H1 (cell line): Measurements from ENCODE around the gene SCN8A. TPM values are rescaled to one million over a fixed set of nuclear protein-coding genes. Genes with fewer than 3 reads are reported as not detected.

Source experiments
- CTCF ChIA-PET: fragments of 300-600 bp; sonication (Branson Sonifier 250); formaldehyde crosslinking; loops from one replicate; lab custom pipeline; 2021; ENCODE audit not compliant: partially characterized antibody; lab: Charles Lee
- POLR2A ChIA-PET: fragments of 300-600 bp; sonication (Branson Sonifier 250); formaldehyde crosslinking; loops from one replicate; lab custom pipeline; 2021; ENCODE audit warnings: inconsistent platforms; ENCODE audit not compliant: partially characterized antibody; lab: Charles Lee
- DNase-seq, 2 experiments: peaks; one replicate each; pipeline versions ENCODE4 v3.0.0 to v3.0.0-alpha.2; 2010 to 2022; ENCODE audit warnings: low spot score in 2 of 2, low read depth in 1 of 2, mixed read lengths in 1 of 2
- FAIRE-seq: peaks from 2 replicates; lab custom pipeline; 2011; peaks lifted over from hg19 to GRCh38; lab: Jason Lieb, UNC
- H2AFZ ChIP-seq: 2 replicates; pipeline ENCODE4 v1.8.1; 2012; ENCODE audit warnings: low read length, inconsistent platforms
- H2AK5ac ChIP-seq: 2 replicates; pipeline ENCODE4 v1.6.1; 2013; ENCODE audit warnings: low read depth, low read length
- H2BK120ac ChIP-seq: replicated peaks from 2 replicates; pipeline ENCODE3; 2013; ENCODE audit warnings: low read depth, low read length, inconsistent platforms
- H2BK12ac ChIP-seq: 2 replicates; pipeline ENCODE4 v1.6.1; 2013; ENCODE audit warnings: low read depth, low read length
- H2BK15ac ChIP-seq: 2 replicates; pipeline ENCODE4 v1.6.1; 2013; ENCODE audit warnings: low read length
- H2BK20ac ChIP-seq: 2 replicates; pipeline ENCODE4 v1.6.1; 2013; ENCODE audit warnings: low read length
- H2BK5ac ChIP-seq: 2 replicates; pipeline ENCODE4 v1.6.1; 2013; ENCODE audit warnings: low read depth, low read length
- H3K14ac ChIP-seq: 2 replicates; pipeline ENCODE4 v1.6.1; 2013; ENCODE audit warnings: inconsistent platforms; ENCODE audit not compliant: insufficient read length
- H3K18ac ChIP-seq: 2 replicates; pipeline ENCODE4 v1.6.1; 2013; ENCODE audit warnings: low read length; ENCODE audit errors: extremely low read depth
- H3K23ac ChIP-seq: 2 replicates; pipeline ENCODE4 v1.6.1; 2013; ENCODE audit warnings: inconsistent platforms; ENCODE audit not compliant: insufficient read length
- H3K23me2 ChIP-seq: 2 replicates; pipeline ENCODE4 v1.6.1; 2013; ENCODE audit warnings: low read depth, low read length
- H3K27ac ChIP-seq: 2 replicates; pipeline ENCODE4 v1.6.1; 2011; ENCODE audit warnings: low read depth, low read length, inconsistent platforms
- H3K27me3 ChIP-seq, 4 experiments: replicated peaks in 1 of 4; 1 replicate in 1 of 4; 2 replicates in 3 of 4; pipeline versions ENCODE4 v1.6.1 to v1.8.1; 2011 to 2013; ENCODE audit warnings: low read length in 3 of 4, mild to moderate bottlenecking in 3 of 4, inconsistent platforms in 2 of 4, mixed read lengths in 2 of 4, moderate library complexity in 1 of 4; ENCODE audit not compliant: control insufficient read depth in 3 of 4, insufficient read depth in 3 of 4; ENCODE audit errors: extremely low read depth in 1 of 4
- H3K36me3 ChIP-seq, 4 experiments: 2 replicates each; pipeline versions ENCODE4 v1.6.1 to v1.8.1; 2011 to 2013; ENCODE audit warnings: mild to moderate bottlenecking in 4 of 4, low read length in 3 of 4, moderate library complexity in 2 of 4, control low read depth in 1 of 4, inconsistent platforms in 1 of 4; ENCODE audit not compliant: insufficient read depth in 4 of 4, control insufficient read depth in 2 of 4
- H3K4ac ChIP-seq: replicated peaks from 2 replicates; pipeline ENCODE3; 2013; ENCODE audit warnings: low read length, low read depth, mixed read lengths, inconsistent platforms; ENCODE audit not compliant: insufficient read length
- H3K4me1 ChIP-seq, 4 experiments: replicated peaks in 1 of 4; 1 replicate in 1 of 4; 2 replicates in 3 of 4; pipeline versions ENCODE4 v1.6.1 to v1.8.1; 2011 to 2013; ENCODE audit warnings: low read length in 3 of 4, inconsistent platforms in 2 of 4, mixed read lengths in 1 of 4; ENCODE audit not compliant: insufficient read depth in 4 of 4, control insufficient read depth in 3 of 4
- H3K4me2 ChIP-seq, 2 experiments: 2 replicates each; pipeline versions ENCODE4 v1.6.1 to v1.8.1; 2011 to 2013; ENCODE audit warnings: low read depth in 2 of 2, low read length in 2 of 2, control low read depth in 1 of 2, inconsistent platforms in 1 of 2, mild to moderate bottlenecking in 1 of 2; ENCODE audit not compliant: insufficient read depth in 1 of 2
- H3K4me3 ChIP-seq, 4 experiments: fragments of 200-600, 300-600 bp in 1 of 4; sonication (generic), shearing (Covaris generic), sonication (Bioruptor Twin) in 1 of 4; 2 replicates each; pipeline versions ENCODE4 v1.5.1 to v1.8.1; 2011 to 2016; ENCODE audit warnings: low read length in 4 of 4, low read depth in 3 of 4, control low read depth in 2 of 4, inconsistent platforms in 2 of 4, mild to moderate bottlenecking in 2 of 4, mixed read lengths in 1 of 4, moderate library complexity in 1 of 4; ENCODE audit not compliant: insufficient read depth in 2 of 4; ENCODE audit errors: extremely low read depth in 1 of 4
- H3K56ac ChIP-seq: replicated peaks from 2 replicates; pipeline ENCODE3; 2013; ENCODE audit warnings: low read depth, mild to moderate bottlenecking, mixed read lengths, low read length, inconsistent platforms; ENCODE audit not compliant: insufficient read length
- H3K79me1 ChIP-seq: 2 replicates; pipeline ENCODE4 v1.6.1; 2013; ENCODE audit warnings: low read depth, low read length, control low read depth
- H3K79me2 ChIP-seq, 2 experiments: 2 replicates each; pipeline versions ENCODE4 v1.6.1 to v1.8.1; 2012 to 2013; ENCODE audit warnings: low read length in 2 of 2, mild to moderate bottlenecking in 2 of 2, inconsistent platforms in 1 of 2; ENCODE audit not compliant: insufficient read depth in 2 of 2, control insufficient read depth in 1 of 2
- H3K9ac ChIP-seq, 4 experiments: replicated peaks in 1 of 4; 1 replicate in 1 of 4; 2 replicates in 3 of 4; pipeline versions ENCODE4 v1.6.1 to v1.8.1; 2011 to 2013; ENCODE audit warnings: low read depth in 3 of 4, low read length in 3 of 4, control low read depth in 2 of 4, mild to moderate bottlenecking in 2 of 4, moderate library complexity in 2 of 4, inconsistent platforms in 1 of 4; ENCODE audit errors: extremely low read depth in 1 of 4
- H3K9me3 ChIP-seq, 2 experiments: 2 replicates each; pipeline versions ENCODE4 v1.6.1 to v1.8.1; 2012 to 2013; ENCODE audit warnings: mild to moderate bottlenecking in 2 of 2, moderate library complexity in 2 of 2, control low read depth in 1 of 2, inconsistent platforms in 1 of 2, low read depth in 1 of 2, low read length in 1 of 2, mixed read lengths in 1 of 2; ENCODE audit not compliant: insufficient read depth in 2 of 2
- H4K20me1 ChIP-seq, 2 experiments: replicated peaks in 1 of 2; 2 replicates each; pipeline versions ENCODE3 to v1.8.1; 2011 to 2013; ENCODE audit warnings: inconsistent platforms in 2 of 2, low read length in 2 of 2, mild to moderate bottlenecking in 1 of 2; ENCODE audit not compliant: insufficient read depth in 2 of 2, control insufficient read depth in 1 of 2
- H4K5ac ChIP-seq: 2 replicates; pipeline ENCODE4 v1.6.1; 2013; ENCODE audit warnings: low read length, low read depth, mixed read lengths, inconsistent platforms; ENCODE audit not compliant: insufficient read length
- H4K8ac ChIP-seq: 2 replicates; pipeline ENCODE4 v1.8.0; 2013; ENCODE audit warnings: mild to moderate bottlenecking, moderate library complexity, low read length, inconsistent platforms; ENCODE audit not compliant: insufficient read depth; ENCODE audit errors: extremely low read depth
- H4K91ac ChIP-seq: replicated peaks from 2 replicates; pipeline ENCODE3; 2013; ENCODE audit warnings: low read length, mixed read lengths, inconsistent platforms; ENCODE audit not compliant: insufficient read length
- ASH2L ChIP-seq: fragments of 200-600, 300-600 bp; sonication (generic); IDR thresholded peaks from one replicate; pipeline ENCODE4 v1.7.1; 2017; ENCODE audit warnings: low read length
- BRCA1 ChIP-seq: IDR thresholded peaks from 2 replicates; pipeline ENCODE4 v1.6.1; 2012; ENCODE audit warnings: low read depth, low read length, improper control_type of control experiment
- CBX8 ChIP-seq: fragments of 300-800, 300-1000 bp; sonication (generic); IDR thresholded peaks from 2 replicates; pipeline ENCODE4 v1.7.1; 2016; ENCODE audit warnings: low read depth, low read length, borderline replicate concordance
- CHD2 ChIP-seq: IDR thresholded peaks from 2 replicates; pipeline ENCODE4 v1.6.1; 2012; ENCODE audit warnings: low read length, improper control_type of control experiment
- CREB1 ChIP-seq: IDR thresholded peaks from 2 replicates; pipeline ENCODE4 v1.6.1; 2012; ENCODE audit warnings: inconsistent platforms
- CTCF ChIP-seq, 3 experiments: IDR thresholded peaks; 1 replicate in 2 of 3; 2 replicates in 1 of 3; pipeline versions ENCODE4 v1.5.1 to v1.6.1; 2011; ENCODE audit warnings: low read length in 3 of 3, mild to moderate bottlenecking in 3 of 3, inconsistent platforms in 2 of 3, low read depth in 1 of 3, moderate library complexity in 1 of 3; ENCODE audit not compliant: insufficient read depth in 1 of 3; ENCODE audit errors: control extremely low read depth in 1 of 3
- EGR1 ChIP-seq: IDR thresholded peaks from 2 replicates; pipeline ENCODE4 v1.6.1; 2011; ENCODE audit warnings: low read depth, low read length, borderline replicate concordance
- JUN ChIP-seq: IDR thresholded peaks from 2 replicates; pipeline ENCODE4 v1.6.1; 2011; ENCODE audit warnings: low read depth, mild to moderate bottlenecking, improper control_type of control experiment, low read length
- KDM1A ChIP-seq: fragments of 200-600, 300-600 bp; sonication (generic); IDR thresholded peaks from 2 replicates; pipeline ENCODE4 v1.7.1; 2016; ENCODE audit warnings: mild to moderate bottlenecking, low read length, borderline replicate concordance
- MAX ChIP-seq: IDR thresholded peaks from 2 replicates; pipeline ENCODE4 v1.6.1; 2012; ENCODE audit warnings: inconsistent platforms
- NRF1 ChIP-seq: IDR thresholded peaks from 2 replicates; pipeline ENCODE4 v1.6.1; 2011; ENCODE audit warnings: mild to moderate bottlenecking, low read depth, low read length, improper control_type of control experiment
- POU5F1 ChIP-seq: IDR thresholded peaks from 2 replicates; pipeline ENCODE4 v1.6.1; 2011; ENCODE audit warnings: low read depth, mild to moderate bottlenecking, low read length, moderate library complexity
- RFX5 ChIP-seq: IDR thresholded peaks from 2 replicates; pipeline ENCODE4 v1.6.1; 2011; ENCODE audit warnings: low read depth, low read length, improper control_type of control experiment, borderline replicate concordance
- SP4 ChIP-seq: IDR thresholded peaks from 2 replicates; pipeline ENCODE4 v1.6.1; 2012; ENCODE audit warnings: low read length, inconsistent platforms
- TCF12 ChIP-seq: IDR thresholded peaks from 2 replicates; pipeline ENCODE4 v1.6.1; 2011; ENCODE audit warnings: low read depth, mild to moderate bottlenecking, low read length
- polyA plus RNA-seq, 7 experiments: library from polyadenylated mRNA; depleted of rRNA in 3 of 7; stranded (reverse) in 5 of 7; unstranded in 2 of 7; fragments of >200 nt in 5 of 7; fragments of 200-250 nt in 2 of 7; gene quantifications; 1 replicate in 5 of 7; 2 replicates in 1 of 7; 4 replicates in 1 of 7; pipeline versions ENCODE4 v1.2.1 to v1.2.3, GENCODE V29; 2011 to 2013; ENCODE audit warnings: missing spikeins in 2 of 7, mixed read lengths in 2 of 7
- total RNA-seq: library from RNA; stranded (reverse); fragmentation: NEBNext Ultra II Directional; extraction: Animal tissue kit (Norgen Biotek cat#: 25700); gene quantifications from 2 replicates; pipeline ENCODE4 v1.2.1, GENCODE V29; 2021

The SCN8A gene
- total and polyA plus RNA-seq, 2 of the 8 experiments (the other 6 are each of a cell fraction or from before 2014, with no cell fraction given): 6.3 to 10.7 TPM

GRCh38 chr12:51700887-51701286, 109.9 kb downstream of the SCN8A start:
- Histone ChIP-seq H3K23me2 (no peaks in the 10 kb centered on the region), H4K20me1 (no peaks in the 10 kb centered on the region), H3K4me3 (no peak overlapping the region), H2AK5ac (no peak overlapping the region), H3K4ac (no peak overlapping the region), H3K23ac (no peak overlapping the region), H2BK12ac (no peak overlapping the region), H3K4me1 (no peaks in the 10 kb centered on the region), H4K91ac (no peak overlapping the region), H3K9ac (no peak overlapping the region), H3K79me2 (no peaks in the 10 kb centered on the region), H4K5ac (no peak overlapping the region), H4K8ac (no peak overlapping the region), H2BK5ac (no peak overlapping the region), H3K27ac (no peak overlapping the region), H3K4me2 (no peak overlapping the region), H2BK20ac (no peak overlapping the region), H3K14ac (no peak overlapping the region), H3K18ac (no peak overlapping the region), H3K36me3 (peaks cover 3 to 9% (median 6%) of the 10 kb centered on the region in 4 experiments; a peak in 5 of 8 replicates), H2BK120ac (no peak overlapping the region), H3K56ac (no peak overlapping the region), H3K79me1 (no peaks in the 10 kb centered on the region), H3K27me3 (no peaks in the 10 kb centered on the region; a peak in 1 of 7 replicates), H2BK15ac (no peak overlapping the region), H3K9me3 (no peaks in the 10 kb centered on the region), H2AFZ (no peak overlapping the region)
- POLR2A ChIA-PET: no interaction called here
- no peak for FAIRE-seq
- DNase-seq: no peak
- CTCF ChIA-PET: interaction anchor here (0.7 kb wide), 1 partner anchor 235 kb away, joined by 3 read pairs; no protein-coding TSS in a partner anchor
- TF ChIP-seq JUN (no peak), CHD2 (no peak), CTCF (IDR thresholded peaks at IDR 0.05; ENCODE audit: control extremely low read depth in 1 of 3, insufficient read depth in 1 of 3, low read depth in 1 of 3, low read length in 3 of 3) (no peak), SP4 (no peak), KDM1A (no peak), CREB1 (no peak), CBX8 (no peak), POU5F1 (no peak), NRF1 (no peak), MAX (no peak), RFX5 (no peak), TCF12 (no peak), ASH2L (no peak), EGR1 (no peak), BRCA1 (no peak)
